Activated gamma-delta T cell treated with Interleukin-2 at 50 U/mL for 16 hours (primary cell): ENCODE measurements around the gene APPL1.

ENCODE experiments used
- DNase-seq: peaks from one replicate; pipeline ENCODE4 v3.0.0-alpha.2; 2020

Gene APPL1, protein sequence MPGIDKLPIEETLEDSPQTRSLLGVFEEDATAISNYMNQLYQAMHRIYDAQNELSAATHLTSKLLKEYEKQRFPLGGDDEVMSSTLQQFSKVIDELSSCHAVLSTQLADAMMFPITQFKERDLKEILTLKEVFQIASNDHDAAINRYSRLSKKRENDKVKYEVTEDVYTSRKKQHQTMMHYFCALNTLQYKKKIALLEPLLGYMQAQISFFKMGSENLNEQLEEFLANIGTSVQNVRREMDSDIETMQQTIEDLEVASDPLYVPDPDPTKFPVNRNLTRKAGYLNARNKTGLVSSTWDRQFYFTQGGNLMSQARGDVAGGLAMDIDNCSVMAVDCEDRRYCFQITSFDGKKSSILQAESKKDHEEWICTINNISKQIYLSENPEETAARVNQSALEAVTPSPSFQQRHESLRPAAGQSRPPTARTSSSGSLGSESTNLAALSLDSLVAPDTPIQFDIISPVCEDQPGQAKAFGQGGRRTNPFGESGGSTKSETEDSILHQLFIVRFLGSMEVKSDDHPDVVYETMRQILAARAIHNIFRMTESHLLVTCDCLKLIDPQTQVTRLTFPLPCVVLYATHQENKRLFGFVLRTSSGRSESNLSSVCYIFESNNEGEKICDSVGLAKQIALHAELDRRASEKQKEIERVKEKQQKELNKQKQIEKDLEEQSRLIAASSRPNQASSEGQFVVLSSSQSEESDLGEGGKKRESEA

DNA sequence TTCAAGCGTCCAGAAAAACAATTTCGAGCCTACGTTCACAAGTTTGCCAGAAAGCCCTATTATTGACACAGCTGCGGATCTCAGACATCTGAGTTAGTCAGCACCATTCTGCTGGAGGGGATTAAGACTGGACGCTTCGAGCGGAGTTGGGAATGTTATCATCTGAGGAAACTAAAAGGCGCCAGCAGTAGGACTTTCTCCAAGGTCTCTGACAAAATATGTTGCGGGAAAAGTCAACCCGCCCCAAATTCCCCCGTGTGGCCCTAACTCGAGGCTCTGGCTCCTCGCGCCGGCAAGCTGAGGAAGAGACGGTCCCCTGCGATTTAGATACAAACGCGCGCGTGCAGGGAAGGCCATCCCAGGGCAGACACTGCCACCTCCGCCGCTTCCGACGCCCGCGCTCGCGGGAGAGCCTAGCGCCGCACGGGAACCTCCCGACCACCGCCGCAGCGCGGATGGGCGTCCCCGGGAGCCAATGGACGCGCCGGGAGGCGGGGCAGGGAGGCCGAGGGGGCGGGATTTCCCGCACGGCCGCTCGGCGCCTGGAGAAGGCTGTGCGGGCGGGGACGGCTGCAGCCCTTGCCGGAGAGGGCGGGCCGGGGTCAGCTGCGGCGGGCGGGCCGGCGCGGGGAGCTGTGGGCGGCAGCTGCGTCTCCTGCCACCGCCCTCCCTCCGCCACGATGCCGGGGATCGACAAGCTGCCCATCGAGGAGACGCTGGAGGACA is at the start of gene APPL1:
Gene APPL1, plus strand, starts transcription at position 526 of the 726 bp plus-strand sequence. Its CDS starts 155 bp downstream, at position 681.
- peak; percentile 82 for DNase-seq

DNA sequence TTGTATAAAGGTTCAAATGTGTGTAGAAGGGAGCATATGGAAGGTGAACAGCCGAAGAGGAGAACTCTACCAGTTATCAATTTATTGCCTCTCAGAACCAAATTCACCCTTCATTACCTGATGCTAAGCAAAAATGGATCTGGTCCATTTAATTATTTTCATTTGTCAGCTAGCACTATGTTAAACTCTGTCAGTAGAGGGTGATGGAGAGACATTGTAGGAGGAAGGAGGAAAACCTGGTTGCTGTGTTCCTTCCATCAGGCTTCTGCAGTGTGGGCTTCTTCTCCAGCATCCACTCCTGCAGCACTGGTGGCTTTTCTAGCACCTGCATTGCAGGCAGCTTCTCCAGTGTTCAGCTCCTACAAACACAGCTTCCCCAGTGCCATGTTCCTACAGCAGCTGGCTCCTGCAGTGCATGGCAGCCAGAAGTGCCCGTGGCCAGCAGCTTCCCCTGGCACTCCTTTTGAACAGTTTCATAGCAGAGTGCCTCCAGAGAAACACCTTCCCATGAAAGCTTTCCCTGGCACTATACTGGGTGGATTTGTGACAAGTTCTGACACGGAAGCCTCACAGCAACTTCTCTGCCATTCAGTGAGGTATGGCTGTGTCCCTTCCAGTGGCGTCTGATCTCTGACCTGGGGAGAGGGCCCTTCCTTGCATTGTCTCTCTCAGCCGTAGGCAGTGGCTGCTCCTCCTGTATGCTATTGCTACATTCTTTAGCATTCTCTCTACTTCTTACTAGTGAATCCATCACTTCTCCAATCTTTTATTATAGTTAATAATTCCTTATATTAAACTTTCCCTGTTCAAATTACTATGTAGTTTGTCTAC is 47.7 kb upstream of the APPL1 start:
- no peak for DNase-seq

DNA sequence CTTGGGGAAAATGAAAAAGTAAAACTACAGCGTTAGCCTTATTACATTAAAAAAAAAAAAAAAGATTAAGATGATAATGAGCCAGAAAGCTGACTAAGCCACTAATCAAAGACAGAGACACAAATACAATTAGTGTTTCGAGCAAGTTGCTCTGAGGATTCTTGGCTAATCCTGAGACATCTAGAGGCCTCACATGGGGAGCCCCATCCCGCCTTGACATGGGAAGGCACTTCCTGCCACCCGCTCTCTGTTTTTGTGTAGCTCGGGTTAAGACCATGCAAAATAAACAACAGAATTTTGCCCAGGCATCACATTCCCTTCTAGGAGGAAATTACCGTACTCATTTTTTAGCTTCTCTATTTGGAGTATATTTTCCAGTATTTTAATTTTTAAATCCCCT is 43.0 kb upstream of the APPL1 start:
- no peak for DNase-seq

DNA sequence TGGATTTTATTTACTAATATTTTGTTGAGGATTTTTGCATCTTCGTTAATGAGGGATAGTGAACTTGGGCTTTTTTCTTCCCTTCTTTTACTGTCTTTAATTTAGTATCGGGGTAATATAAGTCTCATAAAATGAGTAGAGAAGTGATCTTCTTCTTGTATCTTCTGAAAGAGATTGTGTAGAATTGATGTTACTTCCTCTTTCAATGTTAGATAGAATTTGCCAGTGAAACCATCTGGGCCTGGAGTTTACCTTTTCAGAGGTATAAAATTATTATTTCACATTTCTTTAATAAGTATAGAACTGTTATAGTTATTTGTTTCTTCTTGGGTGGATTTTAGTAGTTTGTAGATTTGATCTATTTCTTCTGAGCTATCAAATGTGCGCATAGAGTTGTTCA is 35.5 kb upstream of the APPL1 start:
- DNase-seq = no peak

GRCh38 chr3:57194641-57195040 is 32.9 kb upstream of the APPL1 start:
- no peak for DNase-seq

DNA sequence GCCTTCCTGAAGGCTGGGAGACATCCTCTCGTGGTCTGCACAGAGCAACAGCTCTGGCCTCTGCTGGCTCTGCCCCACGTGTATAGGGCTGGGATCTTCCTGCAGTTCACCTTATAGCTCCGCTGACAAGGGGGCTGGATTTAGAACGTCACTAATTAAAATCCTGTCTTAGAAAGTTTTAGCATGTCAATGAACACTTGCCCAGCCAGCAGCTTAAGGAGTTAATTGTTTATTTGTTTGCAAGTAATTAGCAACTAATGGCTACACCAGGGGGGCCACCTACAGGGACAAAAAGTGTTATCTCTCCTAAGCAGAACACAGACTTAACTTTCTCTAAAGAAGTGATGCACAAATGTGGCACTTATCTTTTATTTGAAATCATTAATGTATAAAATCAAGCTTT is 27.6 kb upstream of the APPL1 start, which contains the start of gene HESX1:
Gene HESX1, minus strand, starts transcription at position 84 of the 403 bp plus-strand sequence. Its CDS starts 60 bp downstream, at position 24.
- DNase-seq = no peak

DNA sequence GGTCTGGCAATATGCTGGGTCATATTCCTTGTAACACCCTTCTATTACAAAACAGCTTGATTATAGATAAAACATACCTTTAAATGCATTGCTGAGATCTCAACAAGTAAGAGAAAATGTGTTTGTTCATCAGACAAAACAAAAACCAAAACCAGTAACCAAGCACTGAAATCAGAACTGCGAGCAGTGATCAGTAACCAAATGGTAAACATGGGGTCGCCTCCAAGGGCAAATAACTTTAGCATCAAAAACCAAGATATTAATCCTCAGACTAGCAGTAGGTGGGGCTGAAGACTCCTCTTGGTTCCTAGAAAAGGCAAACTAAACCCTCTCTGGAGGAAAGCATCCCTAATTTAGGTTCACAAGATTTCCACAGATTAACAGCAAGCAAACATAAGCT is 21.1 kb upstream of the APPL1 start:
- DNase-seq = no peak

GRCh38 chr3:57221883-57222282 is 5.6 kb upstream of the APPL1 start:
- no peak for DNase-seq

GRCh38 chr3:57224856-57225255 is 2.7 kb upstream of the APPL1 start:
- DNase-seq = no peak

GRCh38 chr3:57226176-57226575 is 1.4 kb upstream of the APPL1 start:
- no peak for DNase-seq

DNA sequence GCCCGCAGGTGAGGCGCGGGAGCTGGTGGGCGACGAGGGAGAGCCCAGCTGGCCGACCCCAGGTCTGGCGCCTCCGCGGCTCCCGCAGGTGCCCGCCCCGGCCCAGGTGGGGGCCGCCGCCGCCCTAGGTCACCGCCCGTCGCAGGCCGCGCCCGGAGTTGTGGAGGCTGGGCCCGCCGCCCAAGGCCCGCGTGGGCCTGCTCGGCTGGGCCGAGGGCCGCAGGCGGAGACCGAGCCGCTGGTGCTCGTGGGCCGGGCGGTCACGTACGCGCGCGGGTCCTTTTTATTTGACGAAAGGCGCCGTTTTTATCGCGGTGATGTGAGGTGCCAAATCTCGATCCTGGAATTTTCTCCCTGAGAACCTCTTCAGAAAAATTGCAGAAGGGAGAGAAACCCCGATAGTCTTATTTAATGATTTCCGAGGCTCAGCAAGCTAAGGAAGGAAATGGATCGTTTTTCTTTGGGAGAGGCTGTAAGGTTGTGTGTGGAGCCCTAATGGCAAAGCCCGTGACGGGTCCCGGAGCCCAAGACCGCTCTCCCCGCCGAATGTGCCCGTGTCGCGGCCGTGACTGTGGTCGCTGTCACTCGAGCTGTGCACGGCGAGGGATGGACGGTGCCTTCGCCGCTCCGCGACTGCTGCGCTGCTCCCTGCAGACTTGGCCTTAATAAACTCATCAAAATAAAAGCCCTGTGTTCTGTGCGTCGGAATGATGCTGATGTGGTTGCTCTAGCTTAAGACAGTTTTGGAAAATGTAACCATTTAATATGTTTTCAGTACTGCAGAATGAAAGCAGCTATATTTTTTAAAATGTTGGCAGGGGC is 612 bp downstream of the APPL1 start:
- peak; percentile 25 for DNase-seq

DNA sequence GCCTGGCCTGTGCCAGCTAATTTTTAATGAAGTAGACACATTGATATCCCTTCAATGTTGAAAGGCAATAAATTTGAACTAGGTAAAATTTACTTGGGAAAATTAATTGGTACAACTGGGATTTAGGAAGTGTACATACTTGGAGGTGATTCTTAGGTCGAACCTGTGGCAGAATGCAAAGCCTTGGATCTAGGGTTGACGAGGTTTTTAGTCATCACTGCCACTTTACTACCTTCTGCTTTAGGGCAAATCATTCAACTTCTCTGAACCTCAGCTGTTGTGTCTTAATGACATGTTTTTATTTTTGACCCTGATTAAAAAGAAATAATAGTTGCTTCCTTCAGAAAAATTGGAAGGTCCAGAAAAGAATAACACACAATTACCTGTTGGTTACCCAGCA is 2.5 kb downstream of the APPL1 start:
- DNase-seq = no peak

DNA sequence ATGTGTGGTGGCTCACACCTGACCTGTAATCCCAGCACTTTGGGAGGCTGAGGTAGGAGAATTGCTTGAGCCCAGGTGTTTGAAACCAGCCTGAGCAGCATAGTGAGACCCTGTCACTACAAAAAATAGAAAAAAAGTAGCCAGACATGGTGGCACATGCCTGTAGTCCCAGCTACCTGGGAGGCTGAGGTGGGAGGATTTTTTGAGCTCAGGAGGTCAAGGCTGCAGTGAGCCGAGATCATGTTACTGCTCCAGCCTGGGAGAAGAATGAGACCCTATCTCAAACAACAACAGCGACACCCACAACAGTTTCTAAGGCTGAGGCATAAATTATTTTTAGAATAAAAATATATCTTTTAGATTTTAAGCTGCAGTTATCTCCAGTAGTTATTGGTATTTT is 6.3 kb downstream of the APPL1 start:
- no peak for DNase-seq

GRCh38 chr3:57234613-57235575 is 7.4 kb downstream of the APPL1 start:
- no peak for DNase-seq

GRCh38 chr3:57244946-57245345 is 17.4 kb downstream of the APPL1 start:
- no peak for DNase-seq

DNA sequence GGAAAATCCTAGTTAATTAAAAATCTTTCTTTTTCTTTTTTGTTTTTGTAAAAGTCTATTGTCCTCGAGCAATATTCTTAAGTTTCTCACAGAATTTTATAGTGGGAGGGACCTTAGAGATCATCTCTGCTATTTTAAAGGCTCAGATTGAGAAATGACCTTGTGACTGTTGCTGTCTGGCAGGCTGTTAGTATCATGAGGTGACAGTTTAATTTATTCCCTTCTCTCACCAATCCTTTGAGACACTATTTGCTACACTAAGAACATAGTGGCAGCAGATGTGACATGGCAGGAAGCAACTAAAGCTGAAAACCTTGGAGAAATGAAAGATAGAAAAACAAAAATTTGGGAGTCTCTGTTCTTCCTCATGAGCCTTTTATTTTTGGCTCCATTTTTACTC is 24.9 kb downstream of the APPL1 start:
- no peak for DNase-seq

DNA sequence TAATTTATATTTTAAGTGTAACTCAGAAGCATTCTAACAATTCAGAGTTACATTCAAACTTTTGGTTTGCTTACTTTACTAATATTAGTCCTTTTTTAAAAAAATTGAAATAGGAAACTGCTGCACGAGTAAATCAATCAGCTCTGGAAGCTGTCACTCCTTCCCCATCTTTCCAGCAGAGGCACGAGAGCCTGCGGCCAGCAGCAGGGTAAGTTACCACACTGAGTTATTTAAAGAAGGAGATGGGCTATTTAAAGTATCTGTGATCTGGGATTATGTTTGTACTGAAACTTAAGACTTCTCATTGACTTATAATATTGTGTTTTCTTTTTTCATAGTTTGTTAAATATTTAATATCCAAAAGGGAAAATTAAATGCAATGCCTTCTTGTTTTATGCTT is 29.3 kb downstream of the APPL1 start:
- DNase-seq = no peak

- no peak for DNase-seq
Measured at GRCh38 chr3:57257678-57258077, 30.1 kb downstream of the APPL1 start.

DNA sequence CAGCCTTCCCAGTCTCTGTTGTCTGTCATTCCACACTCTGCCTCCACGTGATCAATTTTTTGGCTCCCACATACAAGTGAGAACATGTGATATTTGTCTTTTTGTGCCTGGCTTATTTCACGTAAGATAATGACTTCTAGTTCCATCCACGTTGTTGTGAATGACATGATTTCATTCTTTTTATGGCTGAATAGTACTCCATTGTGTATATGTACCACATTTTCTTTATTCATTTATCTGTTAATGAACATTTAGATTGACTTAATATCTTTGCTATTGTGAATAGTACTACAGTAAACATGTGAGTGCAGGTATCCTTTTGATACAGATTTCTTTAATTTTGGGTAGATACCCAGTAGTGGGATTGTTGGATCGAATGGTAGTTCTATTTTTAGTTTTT is 33.6 kb downstream of the APPL1 start:
- DNase-seq = no peak

GRCh38 chr3:57261929-57262328 is 34.4 kb downstream of the APPL1 start:
- DNase-seq = no peak

- DNase-seq = no peak
Measured at GRCh38 chr3:57268416-57268815, 40.9 kb downstream of the APPL1 start.
